Measurements from ENCODE around the gene ARHGAP24. TPM values are rescaled to one million over a fixed set of nuclear protein-coding genes. Genes with fewer than 3 reads are reported as not detected.

Gene ARHGAP24
- total RNA-seq, 1 donor: 32.1 TPM

- Histone ChIP-seq H3K9me3 (ENCODE audit: low read depth, low read length) (no peaks in the 10 kb centered on the region), H3K4me1 (ENCODE audit: insufficient read depth, low read length) (no peaks in the 10 kb centered on the region), H3K27me3 (ENCODE audit: insufficient read depth, low read length) (no peaks in the 10 kb centered on the region), H3K4me3 (ENCODE audit: low read length) (no peak overlapping the region)
Observed at GRCh38 chr4:85459736-85460135, 15.2 kb upstream of the ARHGAP24 start.

DNA sequence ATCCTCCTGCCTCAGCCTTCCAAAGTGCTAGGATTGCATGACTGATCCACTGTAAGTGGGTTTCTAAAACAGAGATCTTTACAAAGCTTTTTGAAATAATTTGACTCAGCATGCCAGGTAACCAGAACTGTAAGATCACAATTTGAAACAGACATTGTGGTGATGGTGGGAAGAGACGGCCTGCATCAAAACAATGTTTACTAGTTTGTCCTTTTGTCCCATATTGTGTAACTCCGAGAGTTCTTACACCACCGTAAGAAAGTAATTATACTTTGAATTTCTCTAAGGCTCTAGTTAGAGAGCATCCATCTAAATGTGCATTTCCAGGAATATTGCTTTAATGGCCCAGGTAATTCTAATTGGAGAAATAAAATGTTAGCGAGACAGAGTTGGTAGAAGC, 594 bp upstream of the ARHGAP24 start:
- Histone ChIP-seq H3K4me3 (ENCODE audit: low read length) (peak overlapping the region; percentile 57), H3K27me3 (ENCODE audit: insufficient read depth, low read length) (no peaks in the 10 kb centered on the region), H3K4me1 (ENCODE audit: insufficient read depth, low read length) (peaks cover 23% of the 10 kb centered on the region), H3K9me3 (ENCODE audit: low read depth, low read length) (no peaks in the 10 kb centered on the region)

DNA sequence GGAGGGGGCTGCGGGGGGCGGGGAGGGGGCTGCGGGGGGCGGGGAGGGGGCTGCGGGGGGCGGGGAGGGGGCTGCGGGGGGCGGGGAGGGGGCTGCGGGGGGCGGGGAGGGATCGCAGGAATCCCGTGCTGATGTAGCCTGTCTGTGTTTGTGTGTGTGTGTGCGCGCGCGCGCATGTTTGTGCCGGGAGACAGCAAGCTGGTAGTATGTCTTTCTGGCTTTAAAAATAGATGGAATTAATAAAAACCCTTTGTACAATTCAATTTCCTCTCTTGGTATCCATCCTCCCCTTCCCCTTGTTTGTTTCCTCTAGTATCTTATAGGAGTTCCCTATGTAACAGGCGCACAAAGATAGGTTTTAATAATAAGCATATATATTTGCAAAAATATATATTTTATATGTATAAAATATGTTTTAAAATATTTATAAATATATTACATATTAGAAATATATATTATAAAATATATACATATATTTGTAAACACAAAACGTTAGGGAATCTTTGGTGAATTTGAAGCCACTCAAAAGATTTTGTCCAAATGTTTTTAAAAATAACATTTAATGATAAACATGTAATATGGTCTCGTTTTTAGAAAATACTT, 782 bp downstream of the ARHGAP24 start:
- H3K4me1 ChIP-seq (ENCODE audit: insufficient read depth, low read length): peaks cover 23% of the 10 kb centered on the region
- H3K4me3 ChIP-seq (ENCODE audit: low read length): peak overlapping the region; percentile 57
- no peaks in the 10 kb centered on the region for H3K9me3 ChIP-seq (ENCODE audit: low read depth, low read length)
- H3K27me3 ChIP-seq (ENCODE audit: insufficient read depth, low read length): no peaks in the 10 kb centered on the region

- H3K4me3 ChIP-seq (ENCODE audit: low read length): no peak overlapping the region
- H3K4me1 ChIP-seq (ENCODE audit: insufficient read depth, low read length): peaks cover 25% of the 10 kb centered on the region
- no peaks in the 10 kb centered on the region for H3K27me3 ChIP-seq (ENCODE audit: insufficient read depth, low read length)
- no peaks in the 10 kb centered on the region for H3K9me3 ChIP-seq (ENCODE audit: low read depth, low read length)
Observed at GRCh38 chr4:85476381-85476780, 1.4 kb downstream of the ARHGAP24 start.

DNA sequence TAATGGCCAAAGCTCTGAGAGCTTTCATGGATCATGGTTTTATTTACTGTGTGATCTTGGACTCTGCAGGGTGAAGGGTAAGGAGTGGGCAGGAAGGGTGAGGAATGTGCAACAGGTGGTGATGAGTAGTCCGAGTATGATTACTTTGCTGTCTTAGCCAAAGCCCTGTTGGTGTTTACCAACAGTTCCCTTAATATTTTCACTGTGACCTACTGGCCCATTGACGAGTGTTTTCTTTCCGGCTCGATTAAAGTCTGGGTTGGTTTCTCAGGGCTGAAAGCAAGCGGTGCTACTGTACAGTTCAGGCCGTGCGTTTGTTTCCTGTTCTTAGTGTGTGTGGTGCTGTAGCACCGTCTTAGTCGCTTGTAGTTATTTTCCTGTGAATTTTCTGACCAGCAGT, 2.6 kb downstream of the ARHGAP24 start:
- peak overlapping the region; percentile 14 for H3K4me3 ChIP-seq (ENCODE audit: low read length)
- H3K9me3 ChIP-seq (ENCODE audit: low read depth, low read length): no peaks in the 10 kb centered on the region
- peaks cover 37% of the 10 kb centered on the region for H3K4me1 ChIP-seq (ENCODE audit: insufficient read depth, low read length)
- H3K27me3 ChIP-seq (ENCODE audit: insufficient read depth, low read length): no peaks in the 10 kb centered on the region

DNA sequence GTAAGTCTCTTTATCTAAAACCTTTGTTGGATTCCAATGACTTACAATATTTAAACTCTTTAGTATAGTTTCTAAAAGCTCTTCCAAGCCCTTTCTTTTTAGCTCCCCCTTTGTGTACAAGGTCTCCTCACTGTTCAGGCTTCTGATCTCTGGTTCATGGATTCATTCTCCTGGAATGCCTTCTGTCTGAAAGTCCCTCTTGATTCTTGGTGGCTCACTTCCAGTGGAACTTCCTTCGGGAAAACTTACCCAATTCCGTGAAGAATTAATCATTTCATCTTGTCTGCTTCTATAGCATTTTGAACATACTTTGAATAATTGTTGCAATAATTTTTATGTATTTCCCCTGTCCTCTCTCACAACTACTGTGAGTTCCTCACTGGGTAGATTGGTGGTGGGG, 3.6 kb downstream of the ARHGAP24 start:
- Histone ChIP-seq H3K4me1 (ENCODE audit: insufficient read depth, low read length) (peaks cover 37% of the 10 kb centered on the region), H3K4me3 (ENCODE audit: low read length) (no peak overlapping the region), H3K27me3 (ENCODE audit: insufficient read depth, low read length) (no peaks in the 10 kb centered on the region), H3K9me3 (ENCODE audit: low read depth, low read length) (no peaks in the 10 kb centered on the region)

DNA sequence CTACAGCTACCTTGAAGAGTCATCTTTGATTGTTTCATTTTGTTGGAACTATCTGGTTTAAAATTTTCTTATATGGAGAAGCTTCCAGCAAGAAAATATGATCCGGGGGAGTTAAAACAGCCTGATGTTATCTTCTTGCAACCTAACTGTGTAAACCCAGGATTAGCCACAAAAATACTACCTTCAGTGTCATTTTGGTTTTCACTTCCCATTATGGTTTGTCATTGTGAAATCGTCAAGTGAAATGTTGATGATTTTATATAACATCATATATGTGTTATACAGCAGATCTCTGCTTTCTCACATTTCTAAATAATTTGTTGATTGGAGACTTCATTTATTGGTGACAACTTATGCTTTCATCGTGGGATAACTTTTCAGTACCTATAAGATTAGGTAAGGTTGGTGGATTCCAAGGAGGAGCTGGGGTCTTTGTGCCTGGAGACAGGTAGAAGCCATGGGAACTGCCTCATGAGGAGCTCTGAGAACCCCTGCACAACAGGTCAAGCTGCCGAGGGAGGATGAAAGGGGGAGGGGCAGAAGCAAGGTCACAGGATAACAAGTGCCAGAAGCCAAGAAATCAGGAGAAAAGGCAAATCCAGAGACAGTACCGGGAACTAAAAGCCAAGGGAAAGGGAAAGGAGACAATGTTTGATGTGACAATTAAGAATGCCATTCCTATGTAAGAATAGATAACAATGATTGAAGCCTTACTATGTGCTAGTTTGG, 7.2 kb downstream of the ARHGAP24 start:
- no peaks in the 10 kb centered on the region for H3K27me3 ChIP-seq (ENCODE audit: insufficient read depth, low read length)
- no peak overlapping the region for H3K4me3 ChIP-seq (ENCODE audit: low read length)
- H3K4me1 ChIP-seq (ENCODE audit: insufficient read depth, low read length): peaks cover 20% of the 10 kb centered on the region
- H3K9me3 ChIP-seq (ENCODE audit: low read depth, low read length): no peaks in the 10 kb centered on the region

DNA sequence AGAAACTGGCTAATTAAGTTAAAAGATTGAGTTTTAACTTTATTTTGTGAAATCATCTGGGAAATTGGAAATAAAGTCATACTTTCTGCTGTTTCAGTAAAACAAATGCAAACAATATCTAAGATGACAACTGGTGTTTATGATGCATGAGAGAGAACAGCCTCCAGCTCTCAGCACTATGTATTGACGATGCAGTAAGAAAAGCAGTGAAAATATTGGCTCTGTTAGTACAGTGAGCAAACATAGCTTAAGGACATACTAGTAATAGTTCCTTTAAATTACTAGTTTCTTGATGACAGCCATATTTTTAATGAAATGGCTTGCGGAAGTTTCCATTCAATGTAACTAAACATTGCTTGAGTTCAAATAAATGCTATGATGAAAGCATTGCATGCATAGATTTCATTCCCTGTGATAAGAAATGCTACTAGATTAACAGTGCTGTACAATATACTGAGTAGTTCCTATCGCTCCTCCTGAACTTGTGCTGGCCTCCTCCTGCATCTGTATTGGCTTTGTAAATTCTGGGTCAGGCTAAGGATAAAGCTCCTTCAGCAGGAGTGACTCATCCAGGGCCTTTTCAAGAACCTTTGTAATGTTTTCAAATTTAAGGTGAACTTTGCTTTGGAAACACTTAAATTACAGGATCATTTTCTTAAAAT, 11.6 kb downstream of the ARHGAP24 start:
- Histone ChIP-seq H3K9me3 (ENCODE audit: low read depth, low read length) (no peaks in the 10 kb centered on the region), H3K27me3 (ENCODE audit: insufficient read depth, low read length) (no peaks in the 10 kb centered on the region), H3K4me1 (ENCODE audit: insufficient read depth, low read length) (peaks cover 10% of the 10 kb centered on the region), H3K4me3 (ENCODE audit: low read length) (no peak overlapping the region)

GRCh38 chr4:85488416-85488815, 13.5 kb downstream of the ARHGAP24 start:
- Histone ChIP-seq H3K4me1 (ENCODE audit: insufficient read depth, low read length) (no peaks in the 10 kb centered on the region), H3K9me3 (ENCODE audit: low read depth, low read length) (no peaks in the 10 kb centered on the region), H3K27me3 (ENCODE audit: insufficient read depth, low read length) (no peaks in the 10 kb centered on the region), H3K4me3 (ENCODE audit: low read length) (no peak overlapping the region)

DNA sequence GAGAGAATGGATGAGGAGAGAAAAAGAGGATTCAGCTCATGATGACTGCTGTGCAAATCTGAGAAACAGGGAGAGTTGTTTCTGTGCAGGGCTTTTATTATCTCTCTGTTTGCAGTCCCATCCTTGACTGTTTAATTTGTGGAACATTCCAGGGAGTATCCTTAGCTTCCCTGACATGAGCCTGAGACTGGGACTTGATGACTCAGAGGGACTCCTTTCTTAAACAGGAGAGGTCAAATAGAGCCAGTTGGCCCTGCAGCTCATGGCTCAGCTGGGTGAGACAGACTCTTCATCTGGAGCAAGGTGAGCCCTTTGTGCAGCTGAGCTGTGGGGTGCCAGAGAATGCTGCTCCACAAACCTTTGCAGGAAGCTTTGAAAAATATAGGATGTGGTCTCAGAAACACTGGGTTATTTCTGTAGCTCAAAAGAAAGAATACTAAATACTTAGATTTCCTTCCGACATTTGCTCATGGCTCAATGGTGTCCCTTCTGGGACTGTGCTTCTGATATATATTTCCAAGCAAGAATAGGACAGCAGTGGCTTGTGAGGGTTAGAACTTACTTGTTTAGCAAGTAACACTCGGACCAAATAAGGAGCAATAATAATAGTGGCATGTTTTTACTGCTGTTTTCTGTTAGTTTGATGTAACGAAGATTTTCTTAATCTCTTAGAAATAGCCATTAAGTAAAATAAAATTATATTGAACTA, 14.5 kb downstream of the ARHGAP24 start:
- H3K4me1 ChIP-seq (ENCODE audit: insufficient read depth, low read length): no peaks in the 10 kb centered on the region
- H3K4me3 ChIP-seq (ENCODE audit: low read length): no peak overlapping the region
- no peaks in the 10 kb centered on the region for H3K9me3 ChIP-seq (ENCODE audit: low read depth, low read length)
- no peaks in the 10 kb centered on the region for H3K27me3 ChIP-seq (ENCODE audit: insufficient read depth, low read length)

DNA sequence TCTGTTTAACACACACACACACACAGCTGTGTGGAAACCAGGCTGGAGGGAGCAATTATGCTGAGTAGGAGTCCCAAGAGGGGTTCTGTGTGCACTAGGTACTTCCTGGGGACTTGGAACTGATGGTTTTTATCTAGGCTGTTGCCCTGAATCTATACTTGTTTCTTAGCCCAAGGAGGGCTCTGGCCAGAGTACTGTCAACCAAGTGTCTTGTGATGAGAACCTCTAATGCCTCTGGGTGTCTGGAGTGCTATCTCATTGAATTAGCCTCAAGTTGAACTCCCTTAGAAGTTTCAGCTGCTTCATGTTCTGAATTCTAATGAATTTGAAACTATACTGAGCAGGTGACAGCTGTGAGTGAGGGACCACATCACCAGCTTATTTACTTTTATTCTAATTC, 16.6 kb downstream of the ARHGAP24 start:
- H3K4me1 ChIP-seq (ENCODE audit: insufficient read depth, low read length): peaks cover under 1% of the 10 kb centered on the region
- H3K4me3 ChIP-seq (ENCODE audit: low read length): no peak overlapping the region
- H3K9me3 ChIP-seq (ENCODE audit: low read depth, low read length): no peaks in the 10 kb centered on the region
- no peaks in the 10 kb centered on the region for H3K27me3 ChIP-seq (ENCODE audit: insufficient read depth, low read length)

GRCh38 chr4:85492336-85492735, 17.4 kb downstream of the ARHGAP24 start:
- peaks cover 8% of the 10 kb centered on the region for H3K4me1 ChIP-seq (ENCODE audit: insufficient read depth, low read length)

DNA sequence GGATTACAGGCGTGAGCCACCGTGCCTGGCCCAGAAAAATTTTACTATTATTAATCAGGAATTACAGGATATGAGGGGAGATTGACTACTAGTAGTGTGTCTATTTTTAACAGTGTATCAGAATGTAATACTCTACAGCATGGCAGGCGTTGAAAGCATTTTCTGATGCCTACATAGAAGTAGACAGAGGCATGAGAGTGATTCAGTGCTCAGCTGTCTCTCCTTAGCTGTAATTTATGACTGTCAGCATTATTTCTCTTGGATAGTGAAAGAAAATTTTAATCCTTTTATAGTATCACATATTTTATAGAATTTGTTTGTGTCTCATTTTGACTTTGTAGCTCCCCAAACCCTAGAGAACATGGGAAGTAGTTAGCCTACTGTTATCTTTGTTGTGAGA, 20.7 kb downstream of the ARHGAP24 start:
- peaks cover 25% of the 10 kb centered on the region for H3K4me1 ChIP-seq (ENCODE audit: insufficient read depth, low read length)
- H3K9me3 ChIP-seq (ENCODE audit: low read depth, low read length): no peaks in the 10 kb centered on the region
- H3K27me3 ChIP-seq (ENCODE audit: insufficient read depth, low read length): no peaks in the 10 kb centered on the region
- H3K4me3 ChIP-seq (ENCODE audit: low read length): no peak overlapping the region

More at GRCh38 chr4:85492336-85492735, 17.4 kb downstream of the ARHGAP24 start:
- H3K27me3 ChIP-seq (ENCODE audit: insufficient read depth, low read length): no peaks in the 10 kb centered on the region
- no peak overlapping the region for H3K4me3 ChIP-seq (ENCODE audit: low read length)
- no peaks in the 10 kb centered on the region for H3K9me3 ChIP-seq (ENCODE audit: low read depth, low read length)

DNA sequence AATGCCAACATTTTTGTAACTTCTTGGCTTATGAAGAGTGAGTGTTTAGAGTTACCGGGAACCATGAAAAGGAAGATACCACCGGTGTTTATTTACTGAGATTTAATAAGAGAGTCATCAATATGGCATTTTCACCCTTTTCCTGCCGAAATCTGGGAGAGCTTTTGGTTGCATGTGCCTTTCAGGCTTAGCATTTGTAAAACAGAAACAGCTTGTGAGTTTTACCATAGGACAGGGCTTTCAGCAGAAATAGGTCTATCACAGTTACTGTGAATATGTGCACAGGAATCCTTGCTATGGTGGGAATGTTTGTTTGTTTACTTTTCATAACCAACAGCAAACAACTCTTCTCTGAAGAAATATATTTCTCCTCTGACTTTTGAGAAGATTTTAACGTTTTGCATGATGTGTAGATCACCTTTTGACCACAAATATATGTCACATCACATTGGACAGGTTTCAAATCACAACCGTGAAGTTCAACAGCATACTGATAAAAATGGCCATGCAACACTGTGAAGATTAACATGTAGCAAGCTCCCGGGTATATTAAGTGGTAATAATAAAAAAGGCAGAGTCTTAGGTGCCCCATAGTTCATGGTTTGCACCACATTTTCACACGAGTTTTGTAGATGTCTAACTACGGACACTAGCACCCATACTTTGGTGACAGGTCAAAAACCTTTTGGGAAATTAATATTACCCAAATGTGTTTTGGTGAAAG, 21.3 kb downstream of the ARHGAP24 start:
- H3K9me3 ChIP-seq (ENCODE audit: low read depth, low read length): no peaks in the 10 kb centered on the region
- no peak overlapping the region for H3K4me3 ChIP-seq (ENCODE audit: low read length)
- no peaks in the 10 kb centered on the region for H3K27me3 ChIP-seq (ENCODE audit: insufficient read depth, low read length)
- H3K4me1 ChIP-seq (ENCODE audit: insufficient read depth, low read length): peaks cover 25% of the 10 kb centered on the region

All from mononuclear cell (primary cell).